ENCODE measurements around the gene NOS1AP. TPM values are rescaled to one million over a fixed set of nuclear protein-coding genes. Genes with fewer than 3 reads are reported as not detected.

Gene NOS1AP
- polyA plus RNA-seq, 1 of the 3 experiments (the other 2 are of a cell fraction), result 0.03 TPM

DNA sequence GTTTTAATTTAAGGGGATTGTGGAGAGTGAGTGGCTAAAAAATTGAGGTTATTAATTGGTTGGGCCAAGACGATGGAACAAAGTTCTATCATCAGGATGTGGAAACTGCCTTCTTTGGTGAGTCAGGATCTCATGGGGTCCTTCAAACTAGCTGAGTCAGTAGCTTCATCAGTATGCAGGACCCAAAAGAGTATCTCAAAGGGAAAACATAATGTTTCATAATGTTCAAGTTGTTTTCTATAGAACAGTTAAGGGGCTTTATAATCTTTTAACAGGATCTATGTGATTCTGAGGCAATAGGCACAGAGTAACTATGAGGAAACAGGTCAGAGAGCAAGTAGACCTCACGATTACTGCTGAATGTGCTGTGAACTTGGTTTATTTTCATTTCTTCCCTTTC lies 42.6 kb upstream of the NOS1AP start:
- ChIA-PET CTCF (interaction anchor here (6.5 to 16.7 kb wide), 2 partner anchors 9 to 232 kb away, joined by 55 to 263 read pairs; no protein-coding TSS in a partner anchor), POLR2A (no interaction called here)
- no peaks in the 10 kb centered on the region; the same call in 1 of the 2 replicates for H3K9me3 ChIP-seq
- H3K9ac ChIP-seq, result no peak overlapping the region
- no peaks in the 10 kb centered on the region for H3F3A ChIP-seq (replicated peaks; ENCODE audit: insufficient read depth)
- no peaks in the 10 kb centered on the region for H3K9me2 ChIP-seq
- DNase-seq, result no peak
- no peak overlapping the region for H2AFZ ChIP-seq (ENCODE audit: low read depth)
- H3K79me2 ChIP-seq (ENCODE audit: insufficient read depth), result no peaks in the 10 kb centered on the region
- H3K27me3 ChIP-seq (ENCODE audit: insufficient read depth), result no peaks in the 10 kb centered on the region
- H3K27ac ChIP-seq (ENCODE audit: low read depth in 2 of 2, low read length in 1 of 2), result no peak overlapping the region
- no peaks in the 10 kb centered on the region for H4K20me1 ChIP-seq (ENCODE audit: insufficient read depth)
- no peak overlapping the region for H3K4me3 ChIP-seq (ENCODE audit: low read depth in 2 of 2, low read length in 1 of 2)
- peaks cover 0 to 20% of the 10 kb centered on the region in 2 experiments; a peak in 2 of 4 replicates for H3K4me1 ChIP-seq (ENCODE audit: control insufficient read depth in 1 of 2, insufficient read depth in 2 of 2, low read depth in 1 of 2, low read length in 1 of 2)
- H3K4me2 ChIP-seq, result no peak overlapping the region
- H3K36me3 ChIP-seq (replicated peaks in 1 of 2; ENCODE audit: control insufficient read depth in 1 of 2, insufficient read depth in 2 of 2, low read length in 1 of 2), result no peaks in the 10 kb centered on the region
- TF ChIP-seq POLR2AphosphoS5 (IDR thresholded peaks at IDR 0.05; ENCODE audit: low read depth, low read length), result no peak
- 60% methylated on average over 2 of the region's 2 CpGs for WGBS (ENCODE audit: low lambda C conversion rate)

DNA sequence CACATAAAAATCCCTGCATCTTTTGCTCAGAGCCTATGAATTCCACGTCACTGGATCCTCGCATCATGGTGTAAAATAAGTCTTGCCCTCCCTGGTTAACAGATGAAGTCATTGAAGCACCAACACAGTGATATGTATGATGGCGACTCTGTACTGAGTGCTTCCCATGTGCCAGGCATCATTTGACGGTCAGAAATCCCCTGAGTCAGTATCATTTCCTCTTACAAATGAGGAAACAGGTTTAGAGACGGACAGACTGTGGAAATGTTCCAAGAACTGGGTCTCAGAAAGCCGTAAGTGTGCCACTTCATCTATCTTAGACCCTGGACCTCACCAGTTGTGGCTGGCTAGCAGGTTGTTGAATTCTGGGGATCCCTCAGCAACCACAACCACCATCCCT lies 40.8 kb upstream of the NOS1AP start:
- ChIA-PET CTCF (interaction anchor here (6.5 to 16.7 kb wide), 2 partner anchors 7 to 234 kb away, joined by 55 to 263 read pairs; no protein-coding TSS in a partner anchor), POLR2A (interaction anchor here (0.6 kb wide), 1 partner anchor 933 kb away, joined by 3 read pairs; no protein-coding TSS in a partner anchor)
- Histone ChIP-seq H3K27me3 (ENCODE audit: insufficient read depth) (no peaks in the 10 kb centered on the region), H3K4me3 (ENCODE audit: low read depth in 2 of 2, low read length in 1 of 2) (no peak overlapping the region; a peak in 1 of 4 replicates), H3F3A (replicated peaks; ENCODE audit: insufficient read depth) (no peaks in the 10 kb centered on the region), H3K36me3 (replicated peaks in 1 of 2; ENCODE audit: control insufficient read depth in 1 of 2, insufficient read depth in 2 of 2, low read length in 1 of 2) (no peaks in the 10 kb centered on the region), H3K9ac (no peak overlapping the region), H3K27ac (ENCODE audit: low read depth in 2 of 2, low read length in 1 of 2) (no peak overlapping the region), H3K4me1 (ENCODE audit: control insufficient read depth in 1 of 2, insufficient read depth in 2 of 2, low read depth in 1 of 2, low read length in 1 of 2) (peaks cover 0 to 19% of the 10 kb centered on the region in 2 experiments; a peak in 2 of 4 replicates), H3K9me3 (no peaks in the 10 kb centered on the region; the same call in 1 of the 2 replicates), H2AFZ (ENCODE audit: low read depth) (no peak overlapping the region), H3K9me2 (no peaks in the 10 kb centered on the region), H3K79me2 (ENCODE audit: insufficient read depth) (no peaks in the 10 kb centered on the region), H3K4me2 (no peak overlapping the region), H4K20me1 (ENCODE audit: insufficient read depth) (no peaks in the 10 kb centered on the region)
- no peak for DNase-seq
- TF ChIP-seq YY1 (IDR thresholded peaks at IDR 0.05; ENCODE audit: low read depth) (no peak), JUND (IDR thresholded peaks at IDR 0.05) (no peak), MXI1 (IDR thresholded peaks at IDR 0.05; ENCODE audit: low read depth, low read length) (no peak), EZH2phosphoT487 (IDR thresholded peaks at IDR 0.05; ENCODE audit: borderline replicate concordance, low read depth) (no peak), NFIC (IDR thresholded peaks at IDR 0.05; ENCODE audit: borderline replicate concordance) (no peak), FOXM1 (IDR thresholded peaks at IDR 0.05; ENCODE audit: low read depth) (no peak), GABPA (IDR thresholded peaks at IDR 0.05; ENCODE audit: low read depth) (no peak), SIN3A (IDR thresholded peaks at IDR 0.05; ENCODE audit: borderline replicate concordance, low read depth, low read length) (no peak), RAD21 (IDR thresholded peaks at IDR 0.05; ENCODE audit: low read length) (no peak), SMC3 (IDR thresholded peaks at IDR 0.05; ENCODE audit: low read depth, low read length) (no peak), TEAD4 (IDR thresholded peaks at IDR 0.05; ENCODE audit: borderline replicate concordance, insufficient read depth) (no peak), TAF1 (IDR thresholded peaks at IDR 0.05; ENCODE audit: borderline replicate concordance, low read depth, low read length) (no peak), EP300 (IDR thresholded peaks at IDR 0.05; ENCODE audit: borderline replicate concordance in 1 of 2, low read depth in 1 of 2, low read length in 1 of 2) (no peak), TCF12 (IDR thresholded peaks at IDR 0.05) (no peak)
- TF ChIP-seq, protein P1, sequence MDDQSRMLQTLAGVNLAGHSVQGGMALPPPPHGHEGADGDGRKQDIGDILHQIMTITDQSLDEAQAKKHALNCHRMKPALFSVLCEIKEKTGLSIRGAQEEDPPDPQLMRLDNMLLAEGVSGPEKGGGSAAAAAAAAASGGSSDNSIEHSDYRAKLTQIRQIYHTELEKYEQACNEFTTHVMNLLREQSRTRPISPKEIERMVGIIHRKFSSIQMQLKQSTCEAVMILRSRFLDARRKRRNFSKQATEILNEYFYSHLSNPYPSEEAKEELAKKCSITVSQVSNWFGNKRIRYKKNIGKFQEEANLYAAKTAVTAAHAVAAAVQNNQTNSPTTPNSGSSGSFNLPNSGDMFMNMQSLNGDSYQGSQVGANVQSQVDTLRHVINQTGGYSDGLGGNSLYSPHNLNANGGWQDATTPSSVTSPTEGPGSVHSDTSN (IDR thresholded peaks at IDR 0.05), result no peak
- WGBS (ENCODE audit: low lambda C conversion rate), result 80% methylated on average over 5 of the region's 6 CpGs

Measured in SK-N-SH (cell line).